GM12878 (cell line): ENCODE data around the gene MB21D2. TPM values are rescaled to one million over a fixed set of nuclear protein-coding genes. Genes with fewer than 3 reads are reported as not detected.

Source experiments
- ATAC-seq: fragments of 200-7000 bp; cut with Tn5 transposase; 3 replicates; pipeline ENCODE4 v1.9.1; 2020; ENCODE audit warnings: mild to moderate bottlenecking, moderate library complexity
- BruUV-seq: library from RNA; stranded (reverse); fragments of 400-500 nt; replicated peaks from 2 replicates; lab custom pipeline; 2021; lab: Mats Ljungman, UMichigan
- CTCF ChIA-PET: fragments of 300-600 bp; sonication (Branson Sonifier 250); formaldehyde crosslinking; extraction: SDS; loops from one replicate; lab custom pipeline; 2021; ENCODE audit warnings: inconsistent platforms; lab: Yijun Ruan, JAX
- POLR2A ChIA-PET: fragments of 350-600 bp; formaldehyde crosslinking; extraction: SDS; loops from one replicate; lab custom pipeline; 2021; ENCODE audit warnings: inconsistent platforms; lab: Charles Lee
- RAD21 ChIA-PET: fragments of 300-600 bp; sonication (Branson Sonifier 250); formaldehyde crosslinking; loops from one replicate; lab custom pipeline; 2023; ENCODE audit warnings: antibody characterized with exemption; ENCODE audit not compliant: unreplicated experiment; lab: Charles Lee
- SMC1A ChIA-PET: fragments of 300-600 bp; sonication (Branson Sonifier 250); formaldehyde crosslinking; loops from one replicate; lab custom pipeline; 2023; ENCODE audit not compliant: unreplicated experiment, uncharacterized antibody; lab: Charles Lee
- DNase-seq: peaks from one replicate; pipeline ENCODE4 v3.0.0-alpha.2; 2011; ENCODE audit warnings: low read depth, low spot score
- FAIRE-seq: peaks from 3 replicates; lab custom pipeline; 2011; peaks lifted over from hg19 to GRCh38; lab: Jason Lieb, UNC
- H2AFZ ChIP-seq: 2 replicates; pipeline ENCODE4 v1.6.0; 2011; ENCODE audit warnings: low read depth, low read length, control low read depth; ENCODE audit not compliant: control insufficient read depth
- H3K27ac ChIP-seq: 2 replicates; pipeline ENCODE4 v1.5.1; 2011; ENCODE audit warnings: control low read depth; ENCODE audit not compliant: control insufficient read depth, insufficient read depth
- H3K27me3 ChIP-seq, 2 experiments: replicated peaks in 1 of 2; 2 replicates each; pipeline versions ENCODE4 v1.6.0 to v1.6.1; 2011; ENCODE audit warnings: low read length in 1 of 2; ENCODE audit not compliant: control insufficient read depth in 2 of 2, insufficient read depth in 2 of 2
- H3K36me3 ChIP-seq, 2 experiments: 2 replicates each; pipeline ENCODE4 v1.5.1; 2011; ENCODE audit warnings: low read length in 1 of 2; ENCODE audit not compliant: control insufficient read depth in 2 of 2, insufficient read depth in 2 of 2
- H3K4me1 ChIP-seq: 2 replicates; pipeline ENCODE4 v1.6.1; 2011; ENCODE audit warnings: mild to moderate bottlenecking, low read length, moderate library complexity, mixed read lengths; ENCODE audit not compliant: control insufficient read depth, insufficient read depth
- H3K4me2 ChIP-seq: 2 replicates; pipeline ENCODE4 v1.6.0; 2011; ENCODE audit warnings: control low read depth; ENCODE audit not compliant: control insufficient read depth, insufficient read depth
- H3K4me3 ChIP-seq: fragments of 200-600 bp; sonication (generic); 2 replicates; pipeline ENCODE4 v1.5.1; 2016
- H3K79me2 ChIP-seq: 2 replicates; pipeline ENCODE4 v1.6.0; 2011; ENCODE audit warnings: low read length; ENCODE audit not compliant: control insufficient read depth, insufficient read depth
- H3K9ac ChIP-seq: 2 replicates; pipeline ENCODE4 v1.8.0; 2011; ENCODE audit warnings: low read length, control low read depth, mixed read lengths; ENCODE audit not compliant: control insufficient read depth, insufficient read depth
- H3K9me3 ChIP-seq: replicated peaks from 3 replicates; pipeline ENCODE4 v1.5.1; 2011; ENCODE audit warnings: mild to moderate bottlenecking, low read length; ENCODE audit not compliant: control insufficient read depth, insufficient read depth
- H4K20me1 ChIP-seq: 2 replicates; pipeline ENCODE4 v1.6.0; 2011; ENCODE audit not compliant: control insufficient read depth, insufficient read depth
- JUNB ChIP-seq: IDR thresholded peaks from 2 replicates; pipeline ENCODE4 v1.6.1; 2016; ENCODE audit warnings: antibody characterized with exemption, mild to moderate bottlenecking
- KLF5 ChIP-seq: fragments of 450-650 bp; IDR thresholded peaks from 2 replicates; pipeline ENCODE4 v1.6.1; 2014; ENCODE audit warnings: mild to moderate bottlenecking; ENCODE audit not compliant: partially characterized antibody
- MEF2A ChIP-seq: IDR thresholded peaks from 2 replicates; pipeline ENCODE4 v1.6.1; 2011; ENCODE audit warnings: low read depth, mild to moderate bottlenecking, low read length, moderate library complexity; ENCODE audit not compliant: insufficient read depth
- MEF2B ChIP-seq: fragments of 450-650 bp; IDR thresholded peaks from 2 replicates; pipeline ENCODE4 v1.6.1; 2018; ENCODE audit warnings: mild to moderate bottlenecking, moderate library complexity; ENCODE audit not compliant: partially characterized antibody, poor library complexity, severe bottlenecking
- MTA2 ChIP-seq: fragments of 450-650 bp; IDR thresholded peaks from 2 replicates; pipeline ENCODE4 v1.6.1; 2016; ENCODE audit warnings: low read depth, mild to moderate bottlenecking, moderate library complexity
- MYC ChIP-seq: IDR thresholded peaks from 2 replicates; pipeline ENCODE4 v1.6.1; 2011; ENCODE audit warnings: mild to moderate bottlenecking, low read length, moderate library complexity, inconsistent platforms; ENCODE audit not compliant: insufficient read depth, insufficient replicate concordance, insufficient read length, severe bottlenecking
- RB1 ChIP-seq: fragments of 450-650 bp; formaldehyde crosslinking; IDR thresholded peaks from 2 replicates; pipeline ENCODE4 v1.6.1; 2017; ENCODE audit warnings: mild to moderate bottlenecking, borderline replicate concordance
- SMARCA5 ChIP-seq: fragments of 450-650 bp; IDR thresholded peaks from 2 replicates; pipeline ENCODE4 v1.6.1; 2017; ENCODE audit warnings: mild to moderate bottlenecking
- TARDBP ChIP-seq: IDR thresholded peaks from 2 replicates; pipeline ENCODE4 v1.6.1; 2016; ENCODE audit warnings: borderline replicate concordance
- TBL1XR1 ChIP-seq: IDR thresholded peaks from 2 replicates; pipeline ENCODE4 v1.6.1; 2012; ENCODE audit warnings: low read depth, low read length, improper control_type of control experiment
- TCF3 ChIP-seq: IDR thresholded peaks from 2 replicates; pipeline ENCODE4 v1.6.1; 2012; ENCODE audit warnings: low read depth, mild to moderate bottlenecking, low read length, borderline replicate concordance; ENCODE audit not compliant: insufficient read depth
- WGBS: methylation state at CpG from one replicate; pipeline ENCODE4 v1.1.6; 2016; ENCODE audit warnings: low lambda C conversion rate; ENCODE audit not compliant: insufficient replicate concordance, insufficient coverage; ENCODE audit errors: missing lambda C conversion rate; 5-methylcytosine and 5-hydroxymethylcytosine counted together
- in situ Hi-C: fragments of 300-500 bp; cut with MboI; formaldehyde crosslinking; loops from 9 replicates; pipeline ENCODE4 v1.14.3; 2018; ENCODE audit warnings: mixed read lengths
- intact Hi-C: fragments of 100-400 bp; cut with micrococcal nuclease; formaldehyde crosslinking; loops from one replicate; pipeline ENCODE4 v1.14.2; 2022; ENCODE audit not compliant: unreplicated experiment
- polyA plus RNA-seq, 11 experiments: library from polyadenylated mRNA; depleted of rRNA in 4 of 11; unstranded in 6 of 11; stranded (reverse) in 5 of 11; fragments of >200 nt; fragmentation: Nextera tagmentation in 4 of 11; fragmentation: Illumina TruSeq in 1 of 11; extraction: Ambion mirVana in 4 of 11; extraction: Trizol in 1 of 11; gene quantifications; 1 replicate in 1 of 11; 2 replicates in 10 of 11; pipeline versions ENCODE4 v1.2.1 to v1.2.3, GENCODE V29; 2011 to 2016; ENCODE audit warnings: inconsistent platforms in 2 of 11, missing spikeins in 2 of 11, low read depth in 1 of 11
- total RNA-seq, 4 experiments: library from RNA; depleted of rRNA in 3 of 4; stranded (reverse); fragments of >200 nt in 3 of 4; fragmentation: Illumina TruSeq in 1 of 4; extraction: Trizol in 1 of 4; gene quantifications; 2 replicates each; pipeline versions ENCODE4 v1.2.1 to v1.2.3, GENCODE V29; 2013 to 2021
- TF ChIP-seq, protein P1 (sequence below): fragments of 450-650 bp; IDR thresholded peaks from 2 replicates; pipeline ENCODE4 v1.6.1; 2017; ENCODE audit warnings: mild to moderate bottlenecking, moderate library complexity

The MB21D2 gene
- total and polyA plus RNA-seq, 10 of the 15 experiments (the other 5 are each of a cell fraction or from before 2014, with no cell fraction given): 7.9 to 21.2 (median 15.3) TPM

DNA sequence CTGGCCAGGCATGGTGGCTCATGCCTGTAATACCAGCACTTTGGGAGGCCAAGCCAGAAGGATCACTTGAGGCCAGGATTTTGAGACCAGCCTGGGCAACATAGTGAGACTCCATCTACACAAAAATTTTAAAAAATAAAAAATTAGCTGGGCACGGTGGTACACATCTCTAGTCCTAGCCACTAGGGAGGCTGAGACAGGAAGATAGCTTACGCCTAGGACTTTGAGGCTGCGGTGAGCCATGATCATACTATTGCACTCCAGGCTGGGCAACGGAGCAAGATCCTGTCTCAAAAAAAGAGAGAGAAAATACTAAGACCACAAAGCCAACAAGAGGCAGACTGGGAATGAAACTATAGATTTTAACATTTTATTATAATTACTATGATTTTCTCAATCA is 4.1 kb downstream of the MB21D2 start (continued):
- TF ChIP-seq, protein P1, sequence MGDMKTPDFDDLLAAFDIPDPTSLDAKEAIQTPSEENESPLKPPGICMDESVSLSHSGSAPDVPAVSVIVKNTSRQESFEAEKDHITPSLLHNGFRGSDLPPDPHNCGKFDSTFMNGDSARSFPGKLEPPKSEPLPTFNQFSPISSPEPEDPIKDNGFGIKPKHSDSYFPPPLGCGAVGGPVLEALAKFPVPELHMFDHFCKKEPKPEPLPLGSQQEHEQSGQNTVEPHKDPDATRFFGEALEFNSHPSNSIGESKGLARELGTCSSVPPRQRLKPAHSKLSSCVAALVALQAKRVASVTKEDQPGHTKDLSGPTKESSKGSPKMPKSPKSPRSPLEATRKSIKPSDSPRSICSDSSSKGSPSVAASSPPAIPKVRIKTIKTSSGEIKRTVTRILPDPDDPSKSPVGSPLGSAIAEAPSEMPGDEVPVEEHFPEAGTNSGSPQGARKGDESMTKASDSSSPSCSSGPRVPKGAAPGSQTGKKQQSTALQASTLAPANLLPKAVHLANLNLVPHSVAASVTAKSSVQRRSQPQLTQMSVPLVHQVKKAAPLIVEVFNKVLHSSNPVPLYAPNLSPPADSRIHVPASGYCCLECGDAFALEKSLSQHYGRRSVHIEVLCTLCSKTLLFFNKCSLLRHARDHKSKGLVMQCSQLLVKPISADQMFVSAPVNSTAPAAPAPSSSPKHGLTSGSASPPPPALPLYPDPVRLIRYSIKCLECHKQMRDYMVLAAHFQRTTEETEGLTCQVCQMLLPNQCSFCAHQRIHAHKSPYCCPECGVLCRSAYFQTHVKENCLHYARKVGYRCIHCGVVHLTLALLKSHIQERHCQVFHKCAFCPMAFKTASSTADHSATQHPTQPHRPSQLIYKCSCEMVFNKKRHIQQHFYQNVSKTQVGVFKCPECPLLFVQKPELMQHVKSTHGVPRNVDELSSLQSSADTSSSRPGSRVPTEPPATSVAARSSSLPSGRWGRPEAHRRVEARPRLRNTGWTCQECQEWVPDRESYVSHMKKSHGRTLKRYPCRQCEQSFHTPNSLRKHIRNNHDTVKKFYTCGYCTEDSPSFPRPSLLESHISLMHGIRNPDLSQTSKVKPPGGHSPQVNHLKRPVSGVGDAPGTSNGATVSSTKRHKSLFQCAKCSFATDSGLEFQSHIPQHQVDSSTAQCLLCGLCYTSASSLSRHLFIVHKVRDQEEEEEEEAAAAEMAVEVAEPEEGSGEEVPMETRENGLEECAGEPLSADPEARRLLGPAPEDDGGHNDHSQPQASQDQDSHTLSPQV: no peak
- TF ChIP-seq TARDBP (no peak), TBL1XR1 (no peak), SMARCA5 (no peak), KLF5 (no peak), MEF2A (no peak), MTA2 (no peak), RB1 (no peak)

- intact Hi-C loops: no loop called here
Observed at GRCh38 chr3:192911293-192911692, 6.4 kb downstream of the MB21D2 start.

More at GRCh38 chr3:192911293-192911692, 6.4 kb downstream of the MB21D2 start:
- FAIRE-seq (no peak), ATAC-seq (no peak)
- peaks cover 61% of the 10 kb centered on the region for H3K79me2 ChIP-seq
- no peaks in the 10 kb centered on the region for H3K27me3 ChIP-seq
- in situ Hi-C loops: loop anchor here (5.0 kb wide), 1 partner anchor 94 kb away; no protein-coding TSS in a partner anchor
- 0% methylated on average over 1 of the region's 1 CpG for whole genome bisulfite sequencing
- H3K4me1 ChIP-seq: peaks cover 3% of the 10 kb centered on the region
- peak overlapping the region; percentile 50; the same call in 1 of the 2 replicates for H3K4me2 ChIP-seq
- no peak overlapping the region for H3K9ac ChIP-seq
- H3K4me3 ChIP-seq: no peak overlapping the region
- H3K27ac ChIP-seq: no peak overlapping the region; the same call in 1 of the 2 replicates
- no peaks in the 10 kb centered on the region for H4K20me1 ChIP-seq
- TF ChIP-seq MYC (no peak), JUNB (no peak), MEF2B (peak; percentile 33), TCF3 (no peak)
- TF ChIP-seq, all 136 proteins: peak for 1
- ChIA-PET SMC1A (interaction anchor here (0.6 to 2.6 kb wide), 13 partner anchors 13 to 98 kb away, joined by 3 to 8 read pairs (median 4); no protein-coding TSS in a partner anchor), RAD21 (interaction anchor here (0.9 to 1.7 kb wide), 8 partner anchors 12 to 95 kb away, joined by 3 to 6 read pairs (median 4); no protein-coding TSS in a partner anchor), CTCF (interaction anchor here (1.0 to 2.5 kb wide), 3 partner anchors 12 to 95 kb away, joined by 3 to 20 read pairs (median 5); no protein-coding TSS in a partner anchor), POLR2A (interaction anchor here (0.8 to 1.6 kb wide), 5 partner anchors 12 to 98 kb away, joined by 3 to 12 read pairs (median 3); no protein-coding TSS in a partner anchor)
- no peaks in the 10 kb centered on the region for H3K9me3 ChIP-seq
- H3K36me3 ChIP-seq: peaks cover 0 to 5% of the 10 kb centered on the region in 2 experiments; a peak in 1 of 4 replicates
- no peak overlapping the region for H2AFZ ChIP-seq
- BruUV-seq: no TSS peak
- no peak for DNase-seq
